Germinal center (tissue), 1 donor: Measurements from ENCODE around the gene DUSP28.
A peak's percentile ranks its signal among the peaks of the same experiment; 100 is the strongest.
"Not testable (repeated sequence)": the region's sequence is repeated elsewhere in the genome, so short reads cannot be mapped to it uniquely, and the experiment has no call there.

ENCODE experiments used
- DNase-seq: peaks from one replicate; pipeline ENCODE4 v3.0.0; 2012; ENCODE audit warnings: mixed read lengths, low spot score

The DUSP28 gene

GRCh38 chr2:240560084-240560479 lies at the start of gene DUSP28:
Gene DUSP28 (plus strand): TSS chr2:240560357. CDS start chr2:240560685, 328 bp downstream.
- DNase-seq = peak; percentile 91

DNA sequence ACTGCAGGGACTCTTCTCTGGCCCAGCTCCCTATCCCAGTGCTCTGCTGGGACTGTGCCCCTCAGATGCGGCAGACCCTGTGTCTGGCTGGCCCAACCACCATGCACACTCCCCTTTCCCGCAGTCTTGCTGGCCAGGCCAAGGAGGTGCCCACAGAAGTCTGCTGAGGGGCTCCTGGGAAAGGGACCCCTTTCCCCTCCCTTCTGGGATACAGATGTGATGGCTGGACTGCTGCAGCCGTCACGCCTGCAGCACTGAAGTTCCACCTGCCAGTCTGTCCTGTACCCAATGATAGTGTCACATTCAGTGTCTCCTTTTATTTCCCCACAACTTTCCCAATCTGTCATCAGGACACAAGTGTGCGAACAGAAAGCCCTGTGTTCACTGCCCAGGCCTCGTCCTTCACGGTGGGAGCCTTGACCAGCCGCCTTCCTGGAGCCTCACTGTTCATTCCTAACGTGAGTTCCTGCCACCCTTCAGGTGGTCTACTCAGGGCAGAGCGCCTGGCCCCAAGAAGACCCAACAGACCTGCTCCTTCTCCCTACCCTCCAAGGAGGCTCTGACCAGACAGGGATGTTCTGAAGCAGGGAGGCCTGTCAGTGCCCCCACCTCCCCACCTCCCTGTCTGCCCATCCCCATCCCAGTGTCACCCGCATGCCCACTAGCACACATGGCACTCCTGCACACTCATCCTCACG lies 49.5 kb upstream of the DUSP28 start:
- peak; percentile 1 for DNase-seq

GRCh38 chr2:240511351-240512108 lies 48.6 kb upstream of the DUSP28 start:
- no peak for DNase-seq

- DNase-seq = no peak
These were observed 48.1 kb upstream of the DUSP28 start for GRCh38 chr2:240512109-240512485.

DNA sequence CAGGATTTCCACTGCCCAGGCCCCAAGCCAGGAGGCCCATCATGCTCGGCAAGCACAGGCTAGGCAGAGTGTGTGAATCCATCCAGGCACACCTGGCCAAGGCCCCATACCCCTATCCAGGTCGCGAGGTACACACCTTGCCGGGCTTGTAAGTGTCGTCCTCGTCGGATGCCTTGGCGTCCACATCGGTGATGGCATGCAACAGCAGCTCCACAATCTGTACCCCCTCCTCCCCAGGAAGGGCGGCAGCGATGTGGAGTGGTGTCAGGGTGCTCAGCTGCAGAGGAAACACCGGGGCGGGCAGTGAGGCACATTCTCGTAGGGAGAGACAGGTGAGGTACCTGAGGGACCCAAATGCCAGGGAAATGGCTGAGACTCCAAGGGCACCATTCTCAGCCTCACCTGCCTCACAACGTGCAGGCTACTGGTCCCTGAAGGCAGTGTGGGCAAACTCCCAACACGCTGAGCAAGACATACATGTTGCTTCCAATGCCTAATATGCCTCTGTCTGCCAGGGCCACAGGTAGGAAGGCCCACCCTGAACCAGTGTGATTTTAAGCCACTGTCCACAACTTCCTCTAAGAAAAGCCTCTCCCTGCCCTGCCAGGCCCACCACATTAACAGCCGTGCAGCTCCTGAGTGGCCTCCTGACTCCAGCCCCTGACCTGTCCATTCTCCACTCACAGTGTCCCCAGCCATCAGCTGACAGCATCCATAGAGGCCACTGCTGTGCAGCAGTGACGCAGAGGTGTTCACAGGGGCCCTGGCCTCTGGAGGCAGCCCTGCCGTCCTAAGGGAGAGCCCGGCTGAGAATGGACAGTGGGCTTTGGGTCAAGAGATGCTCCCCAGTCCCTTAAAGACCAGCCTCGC lies 47.3 kb upstream of the DUSP28 start:
- no peak for DNase-seq

DNA sequence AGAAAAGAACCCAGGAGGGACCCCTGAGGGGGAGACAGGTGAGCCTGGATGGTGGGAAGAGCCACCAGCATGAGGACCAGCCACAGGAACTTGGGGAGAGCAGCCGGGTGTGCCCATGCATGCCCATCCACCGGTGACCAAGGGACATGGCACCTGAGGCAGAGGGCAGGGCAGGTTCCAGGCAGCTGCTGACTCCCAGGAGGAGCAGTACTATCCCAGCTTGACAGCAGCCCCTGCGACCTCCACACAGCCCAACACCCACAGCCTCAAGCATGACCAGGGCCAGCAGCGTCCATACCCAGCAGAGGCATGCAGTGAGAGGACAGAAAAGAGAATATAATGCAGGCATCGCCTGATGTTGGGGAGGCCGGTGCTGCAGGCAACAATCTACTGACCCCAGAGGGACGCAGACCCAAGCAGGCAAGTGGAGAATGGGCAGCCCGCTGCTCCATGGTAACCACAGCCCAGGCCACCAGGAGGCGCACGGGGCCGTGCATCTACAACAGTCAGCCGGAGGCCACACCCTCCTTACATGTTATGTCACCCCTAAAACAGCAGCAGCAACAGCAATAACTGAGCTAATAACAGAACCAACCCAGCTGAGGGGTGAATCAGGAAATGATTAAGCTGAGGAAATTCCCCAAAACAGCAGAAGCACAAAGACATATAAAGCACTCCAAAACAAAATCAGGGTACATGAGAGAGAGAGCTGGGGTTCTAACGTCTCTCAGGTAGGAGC lies 46.4 kb upstream of the DUSP28 start:
- peak; percentile 86 for DNase-seq

GRCh38 chr2:240514631-240515030 lies 45.5 kb upstream of the DUSP28 start:
- no peak for DNase-seq

DNA sequence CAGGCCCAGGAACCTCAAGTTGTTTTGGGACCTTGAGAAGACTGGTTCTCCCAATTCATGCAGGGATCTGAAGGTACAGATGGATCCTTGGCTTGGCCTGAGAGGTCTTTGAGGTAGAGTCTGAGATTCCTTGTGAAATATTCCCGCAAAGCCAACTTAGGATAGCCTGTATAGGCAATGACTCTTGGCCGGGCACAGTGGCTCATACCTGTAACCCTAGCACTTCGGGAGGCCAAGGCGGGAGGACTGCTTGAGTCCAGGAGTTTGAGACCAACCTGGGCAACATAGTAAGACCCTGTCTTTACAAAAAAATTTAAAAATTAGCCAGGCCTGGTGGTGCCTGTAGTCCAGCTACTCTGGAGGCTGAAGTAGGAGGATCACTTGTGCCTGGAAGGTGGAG lies 42.8 kb upstream of the DUSP28 start:
- DNase-seq = no peak

DNA sequence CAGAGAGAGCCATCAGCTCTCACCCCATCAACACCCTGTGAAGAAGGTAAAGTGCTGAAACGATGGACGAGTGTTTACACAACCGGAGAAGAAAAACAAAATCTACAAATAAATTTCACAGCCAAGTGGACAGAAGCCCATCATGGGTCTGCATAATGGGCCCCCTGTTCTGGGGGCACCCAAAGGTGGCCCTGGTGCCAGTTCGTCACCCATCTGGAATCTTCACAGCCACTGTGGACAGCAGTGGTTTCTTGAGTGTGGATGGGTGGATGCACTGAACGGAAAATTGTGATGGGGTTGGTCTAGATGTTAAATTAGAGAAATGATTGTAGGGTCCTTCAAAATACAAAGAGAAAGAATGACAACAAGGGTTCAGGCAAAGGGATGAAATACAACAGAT lies 41.2 kb upstream of the DUSP28 start:
- DNase-seq = no peak

- DNase-seq = no peak
These were observed 40.6 kb upstream of the DUSP28 start for GRCh38 chr2:240519396-240520129.

- DNase-seq = no peak
These were observed 39.8 kb upstream of the DUSP28 start for GRCh38 chr2:240520130-240520973.

DNA sequence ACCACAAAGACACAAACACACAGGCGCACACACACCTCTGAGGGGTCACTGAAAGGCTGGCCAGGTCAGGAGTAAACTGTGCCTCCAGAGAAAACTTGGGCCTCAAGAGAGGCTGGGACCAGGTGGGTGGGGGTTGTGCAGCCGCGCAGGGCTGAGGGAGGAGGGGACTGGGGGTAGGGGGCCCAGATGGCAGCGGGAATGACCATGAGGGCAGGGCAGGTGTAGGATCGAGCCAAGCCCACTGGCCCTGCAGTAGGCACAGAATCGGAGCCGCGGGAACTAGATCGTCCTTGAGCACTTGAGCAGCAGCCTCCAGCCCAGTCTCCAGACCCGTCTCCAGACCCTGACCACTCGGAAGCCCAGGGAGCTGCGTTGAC lies 39.2 kb upstream of the DUSP28 start:
- no peak for DNase-seq

DNA sequence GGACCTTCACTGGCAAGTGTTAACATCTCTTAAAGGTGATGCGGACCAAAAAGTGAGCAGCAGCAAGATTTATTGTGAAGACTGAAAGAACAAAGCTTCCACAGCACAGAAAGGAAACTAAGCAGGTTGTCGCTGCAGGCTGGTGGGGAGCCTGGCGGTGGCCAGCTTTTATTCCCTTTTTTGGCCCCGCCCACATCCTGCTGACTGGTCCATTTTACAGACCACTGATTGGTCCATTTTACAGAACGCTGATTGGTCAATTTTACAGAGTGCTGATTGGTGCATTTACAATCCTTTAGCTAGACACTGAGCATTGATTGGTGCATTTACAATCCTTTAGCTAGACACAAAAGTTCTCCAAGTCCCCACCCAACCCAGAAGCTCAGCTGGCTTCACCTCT lies 38.3 kb upstream of the DUSP28 start:
- not testable (repeated sequence) for DNase-seq

GRCh38 chr2:240522406-240522805 lies 37.8 kb upstream of the DUSP28 start:
- DNase-seq = no peak

DNA sequence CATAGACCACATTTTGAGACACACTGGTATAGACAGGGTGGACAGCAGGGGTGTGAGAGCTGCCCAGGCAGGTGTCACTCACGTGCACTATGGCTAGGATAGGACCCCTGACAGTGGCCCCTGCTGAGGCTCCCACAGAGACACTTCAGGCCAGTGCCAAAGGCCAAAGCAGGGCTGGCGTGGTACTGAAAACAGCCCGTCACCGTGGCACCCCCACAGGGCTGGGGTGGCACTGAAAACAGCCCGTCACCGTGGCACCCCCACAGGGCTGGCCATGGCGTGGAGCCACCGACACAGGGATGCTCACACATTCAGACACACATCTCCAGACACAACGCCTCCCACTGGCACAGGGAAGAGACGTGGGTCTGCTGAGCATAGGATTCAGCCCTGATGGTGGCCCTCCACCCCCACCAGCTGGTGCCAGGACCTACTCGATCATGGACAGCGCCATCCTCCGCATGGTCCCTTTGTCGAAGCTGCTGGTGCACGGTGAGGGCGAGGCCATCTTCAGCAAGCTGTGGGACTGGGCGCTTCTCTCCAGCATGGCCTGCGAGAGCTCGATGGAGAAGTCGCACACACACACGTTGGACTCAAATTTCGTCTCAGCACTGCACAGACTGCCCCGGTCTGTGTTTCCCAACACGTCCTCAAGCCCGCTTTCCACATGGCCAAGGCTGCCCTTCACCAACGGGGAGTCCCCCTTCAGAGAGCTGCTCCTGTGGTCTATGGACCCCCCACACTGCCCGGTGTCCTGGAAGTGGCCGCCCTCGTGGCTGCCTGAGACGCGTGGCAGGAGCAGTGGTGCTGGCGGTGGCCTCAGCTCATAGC lies 36.5 kb upstream of the DUSP28 start:
- no peak for DNase-seq

GRCh38 chr2:240524963-240525718 lies 35.0 kb upstream of the DUSP28 start:
- no peak for DNase-seq

DNA sequence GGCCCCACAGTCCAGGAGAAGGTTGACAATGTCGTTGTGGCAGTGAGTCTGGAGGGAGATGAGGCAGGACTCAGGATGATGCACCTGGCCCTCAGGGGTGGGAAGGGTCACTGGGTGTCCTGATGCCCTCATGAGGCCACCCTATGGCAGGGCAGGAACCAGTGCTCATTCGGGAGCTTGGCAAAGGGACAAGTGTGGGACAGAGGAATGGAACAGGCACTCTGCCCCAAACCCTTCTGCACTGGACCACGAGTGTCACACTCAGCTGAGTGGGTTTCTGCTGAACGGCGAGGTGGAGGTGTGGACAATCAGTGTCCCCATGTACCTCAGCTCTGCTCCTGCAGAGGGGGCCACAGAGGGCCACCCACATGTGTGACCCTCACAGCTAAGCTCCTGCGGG lies 34.4 kb upstream of the DUSP28 start:
- DNase-seq = no peak

- no peak for DNase-seq
These were observed 33.6 kb upstream of the DUSP28 start for GRCh38 chr2:240526521-240526920.
